HEK293 (cell line): Measurements from ENCODE around the gene SYNPO2L.

ENCODE experiments used
- KLF10 ChIP-seq: fragments of 450-650 bp; IDR thresholded peaks from 2 replicates; pipeline ENCODE4 v1.5.1; 2018; ENCODE audit warnings: missing biosample characterization, mild to moderate bottlenecking, missing genetic modification characterization
- OSR2 ChIP-seq: fragments of 450-650 bp; formaldehyde crosslinking; IDR thresholded peaks from 2 replicates; pipeline ENCODE4 v1.5.1; 2016; ENCODE audit warnings: missing biosample characterization, missing genetic modification characterization
- ZBTB21 ChIP-seq: fragments of 450-650 bp; formaldehyde crosslinking; IDR thresholded peaks from 2 replicates; pipeline ENCODE4 v1.5.1; 2017; ENCODE audit warnings: missing biosample characterization, missing genetic modification characterization
- ZNF112 ChIP-seq: fragments of 450-650 bp; formaldehyde crosslinking; IDR thresholded peaks from 2 replicates; pipeline ENCODE4 v1.5.0; 2017; ENCODE audit warnings: missing biosample characterization, missing genetic modification characterization
- ZNF114 ChIP-seq: fragments of 450-650 bp; formaldehyde crosslinking; IDR thresholded peaks from 2 replicates; pipeline ENCODE4 v1.5.0; 2017; ENCODE audit warnings: missing biosample characterization, missing genetic modification characterization
- ZNF140 ChIP-seq: fragments of 450-650 bp; formaldehyde crosslinking; IDR thresholded peaks from 2 replicates; pipeline ENCODE4 v1.5.1; 2016; ENCODE audit warnings: missing biosample characterization, missing genetic modification characterization
- ZNF223 ChIP-seq: fragments of 450-650 bp; formaldehyde crosslinking; IDR thresholded peaks from 2 replicates; pipeline ENCODE4 v1.5.1; 2016; ENCODE audit warnings: missing biosample characterization, missing genetic modification characterization
- ZNF23 ChIP-seq: fragments of 450-650 bp; formaldehyde crosslinking; IDR thresholded peaks from 2 replicates; pipeline ENCODE4 v1.5.1; 2016; ENCODE audit warnings: missing biosample characterization, missing genetic modification characterization, borderline replicate concordance
- ZNF423 ChIP-seq: fragments of 450-650 bp; formaldehyde crosslinking; IDR thresholded peaks from 2 replicates; pipeline ENCODE4 v1.5.1; 2016; ENCODE audit warnings: missing biosample characterization, missing genetic modification characterization
- ZNF529 ChIP-seq: fragments of 450-650 bp; formaldehyde crosslinking; IDR thresholded peaks from 2 replicates; pipeline ENCODE4 v1.5.1; 2017; ENCODE audit warnings: missing genetic modification characterization, missing biosample characterization; ENCODE audit not compliant: insufficient replicate concordance
- ZNF585B ChIP-seq: fragments of 450-650 bp; formaldehyde crosslinking; IDR thresholded peaks from 2 replicates; pipeline ENCODE4 v1.5.1; 2016; ENCODE audit warnings: missing biosample characterization, missing genetic modification characterization
- ZNF76 ChIP-seq: fragments of 450-650 bp; formaldehyde crosslinking; IDR thresholded peaks from 2 replicates; pipeline ENCODE4; 2016; ENCODE audit warnings: low read depth, missing biosample characterization, missing genetic modification characterization, borderline replicate concordance
- ZNF768 ChIP-seq: fragments of 450-650 bp; formaldehyde crosslinking; IDR thresholded peaks from 2 replicates; pipeline ENCODE4 v1.5.1; 2018; ENCODE audit warnings: missing biosample characterization, mild to moderate bottlenecking, missing genetic modification characterization
- ZNF791 ChIP-seq: fragments of 450-650 bp; formaldehyde crosslinking; IDR thresholded peaks from 2 replicates; pipeline ENCODE4 v1.5.1; 2016; ENCODE audit warnings: missing biosample characterization, missing genetic modification characterization
- ZSCAN30 ChIP-seq: fragments of 450-650 bp; IDR thresholded peaks from 2 replicates; pipeline ENCODE4 v1.5.1; 2018; ENCODE audit warnings: missing biosample characterization, mild to moderate bottlenecking, missing genetic modification characterization, moderate library complexity
- TF ChIP-seq, protein P1 (sequence below): fragments of 450-650 bp; formaldehyde crosslinking; IDR thresholded peaks from 2 replicates; pipeline ENCODE4 v1.5.1; 2016; ENCODE audit warnings: missing biosample characterization, missing genetic modification characterization
- TF ChIP-seq, protein P2 (sequence below): fragments of 450-650 bp; formaldehyde crosslinking; IDR thresholded peaks from 2 replicates; pipeline ENCODE4 v1.5.1; 2016; ENCODE audit warnings: missing biosample characterization, missing genetic modification characterization
- TF ChIP-seq, protein P3 (sequence below): fragments of 450-650 bp; formaldehyde crosslinking; IDR thresholded peaks from 2 replicates; pipeline ENCODE4 v1.5.1; 2016; ENCODE audit warnings: missing biosample characterization, missing genetic modification characterization
- TF ChIP-seq, protein P4 (sequence below): fragments of 450-650 bp; formaldehyde crosslinking; IDR thresholded peaks from 2 replicates; pipeline ENCODE4 v1.5.1; 2016; ENCODE audit warnings: missing biosample characterization, missing genetic modification characterization, borderline replicate concordance
- TF ChIP-seq, protein P5 (sequence below): fragments of 450-650 bp; formaldehyde crosslinking; IDR thresholded peaks from 2 replicates; pipeline ENCODE4 v1.5.1; 2016; ENCODE audit warnings: missing biosample characterization, missing genetic modification characterization
- TF ChIP-seq, protein P6 (sequence below): fragments of 450-650 bp; formaldehyde crosslinking; IDR thresholded peaks from 2 replicates; pipeline ENCODE4; 2016; ENCODE audit warnings: missing biosample characterization, missing genetic modification characterization
- TF ChIP-seq, protein P7 (sequence below): fragments of 450-650 bp; formaldehyde crosslinking; optimal IDR thresholded peaks from 2 replicates; pipeline ENCODE3; 2016; ENCODE audit warnings: missing biosample characterization, mild to moderate bottlenecking, missing genetic modification characterization

Gene SYNPO2L

DNA sequence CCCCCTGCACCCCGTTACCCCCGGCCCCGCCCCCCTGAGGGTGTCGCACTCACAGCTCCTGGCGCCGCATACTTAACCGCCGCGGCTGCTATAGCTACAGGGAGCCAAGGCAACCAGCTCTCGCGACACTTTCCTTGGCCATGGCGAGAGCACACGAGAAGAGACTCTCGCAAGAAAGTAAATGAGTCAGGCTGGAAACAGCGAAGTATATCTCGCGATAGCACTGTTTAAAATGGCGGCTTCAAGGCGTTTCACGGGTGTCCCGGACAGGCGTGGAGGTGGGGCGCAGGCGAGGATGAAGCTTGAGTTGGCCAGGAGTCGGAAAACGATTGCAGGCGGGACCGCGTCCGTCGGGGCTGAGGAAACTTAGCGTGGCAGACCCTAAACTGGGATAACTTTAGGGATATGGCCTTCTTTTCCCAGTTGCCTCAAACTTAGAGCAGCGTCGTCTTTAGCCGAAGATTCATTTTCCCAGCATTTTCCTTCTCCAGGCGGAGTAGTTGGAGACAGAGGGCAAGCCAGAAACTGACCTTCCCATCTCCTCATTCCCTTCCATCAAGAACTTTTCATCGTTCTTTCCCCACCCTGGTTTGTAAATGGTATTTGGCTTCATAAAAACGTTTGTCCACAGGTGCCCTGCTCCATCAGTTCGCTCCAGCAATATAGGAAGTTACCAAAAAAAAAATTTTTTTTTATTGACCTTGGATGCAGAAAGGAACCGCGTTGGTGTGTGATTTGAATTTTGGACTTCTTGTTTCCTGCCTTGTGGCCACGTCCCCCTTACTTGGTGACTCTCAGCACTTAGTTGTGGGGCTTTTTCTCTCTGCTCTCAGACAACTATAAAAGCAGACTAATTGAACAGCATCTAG, 29.7 kb downstream of the SYNPO2L start (continued):
- TF ChIP-seq, protein P1, sequence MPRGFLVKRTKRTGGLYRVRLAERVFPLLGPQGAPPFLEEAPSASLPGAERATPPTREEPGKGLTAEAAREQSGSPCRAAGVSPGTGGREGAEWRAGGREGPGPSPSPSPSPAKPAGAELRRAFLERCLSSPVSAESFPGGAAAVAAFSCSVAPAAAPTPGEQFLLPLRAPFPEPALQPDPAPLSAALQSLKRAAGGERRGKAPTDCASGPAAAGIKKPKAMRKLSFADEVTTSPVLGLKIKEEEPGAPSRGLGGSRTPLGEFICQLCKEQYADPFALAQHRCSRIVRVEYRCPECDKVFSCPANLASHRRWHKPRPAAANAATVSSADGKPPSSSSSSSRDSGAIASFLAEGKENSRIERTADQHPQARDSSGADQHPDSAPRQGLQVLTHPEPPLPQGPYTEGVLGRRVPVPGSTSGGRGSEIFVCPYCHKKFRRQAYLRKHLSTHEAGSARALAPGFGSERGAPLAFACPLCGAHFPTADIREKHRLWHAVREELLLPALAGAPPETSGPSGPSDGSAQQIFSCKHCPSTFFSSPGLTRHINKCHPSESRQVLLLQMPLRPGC: no peak
- TF ChIP-seq ZBTB21: peak; percentile 29; the same call in 1 of the 2 replicates
- TF ChIP-seq, protein P2, sequence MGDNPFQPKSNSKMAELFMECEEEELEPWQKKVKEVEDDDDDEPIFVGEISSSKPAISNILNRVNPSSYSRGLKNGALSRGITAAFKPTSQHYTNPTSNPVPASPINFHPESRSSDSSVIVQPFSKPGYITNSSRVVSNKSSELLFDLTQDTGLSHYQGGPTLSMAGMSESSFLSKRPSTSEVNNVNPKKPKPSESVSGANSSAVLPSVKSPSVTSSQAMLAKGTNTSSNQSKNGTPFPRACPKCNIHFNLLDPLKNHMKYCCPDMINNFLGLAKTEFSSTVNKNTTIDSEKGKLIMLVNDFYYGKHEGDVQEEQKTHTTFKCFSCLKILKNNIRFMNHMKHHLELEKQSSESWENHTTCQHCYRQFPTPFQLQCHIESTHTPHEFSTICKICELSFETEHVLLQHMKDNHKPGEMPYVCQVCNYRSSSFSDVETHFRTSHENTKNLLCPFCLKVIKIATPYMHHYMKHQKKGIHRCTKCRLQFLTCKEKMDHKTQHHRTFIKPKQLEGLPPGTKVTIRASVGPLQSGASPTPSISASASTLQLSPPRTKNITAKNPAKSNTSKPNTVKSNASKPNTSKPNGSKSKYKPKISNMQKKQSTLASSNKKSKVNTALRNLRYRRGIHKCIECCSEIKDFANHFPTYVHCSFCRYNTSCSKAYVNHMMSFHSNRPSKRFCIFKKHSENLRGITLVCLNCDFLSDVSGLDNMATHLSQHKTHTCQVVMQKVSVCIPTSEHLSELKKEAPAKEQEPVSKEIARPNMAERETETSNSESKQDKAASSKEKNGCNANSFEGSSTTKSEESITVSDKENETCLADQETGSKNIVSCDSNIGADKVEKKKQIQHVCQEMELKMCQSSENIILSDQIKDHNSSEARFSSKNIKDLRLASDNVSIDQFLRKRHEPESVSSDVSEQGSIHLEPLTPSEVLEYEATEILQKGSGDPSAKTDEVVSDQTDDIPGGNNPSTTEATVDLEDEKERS (tag by site-specific recombination): no peak
- TF ChIP-seq KLF10 (tag by site-specific recombination): peak; percentile 24; the same call in 1 of the 2 replicates
- no peak; the same call in 1 of the 2 replicates for TF ChIP-seq ZNF76 (tag by site-specific recombination)
- TF ChIP-seq OSR2: no peak
- TF ChIP-seq, protein P3, sequence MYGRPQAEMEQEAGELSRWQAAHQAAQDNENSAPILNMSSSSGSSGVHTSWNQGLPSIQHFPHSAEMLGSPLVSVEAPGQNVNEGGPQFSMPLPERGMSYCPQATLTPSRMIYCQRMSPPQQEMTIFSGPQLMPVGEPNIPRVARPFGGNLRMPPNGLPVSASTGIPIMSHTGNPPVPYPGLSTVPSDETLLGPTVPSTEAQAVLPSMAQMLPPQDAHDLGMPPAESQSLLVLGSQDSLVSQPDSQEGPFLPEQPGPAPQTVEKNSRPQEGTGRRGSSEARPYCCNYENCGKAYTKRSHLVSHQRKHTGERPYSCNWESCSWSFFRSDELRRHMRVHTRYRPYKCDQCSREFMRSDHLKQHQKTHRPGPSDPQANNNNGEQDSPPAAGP (tag by site-specific recombination): peak; percentile 53
- TF ChIP-seq, protein P4, sequence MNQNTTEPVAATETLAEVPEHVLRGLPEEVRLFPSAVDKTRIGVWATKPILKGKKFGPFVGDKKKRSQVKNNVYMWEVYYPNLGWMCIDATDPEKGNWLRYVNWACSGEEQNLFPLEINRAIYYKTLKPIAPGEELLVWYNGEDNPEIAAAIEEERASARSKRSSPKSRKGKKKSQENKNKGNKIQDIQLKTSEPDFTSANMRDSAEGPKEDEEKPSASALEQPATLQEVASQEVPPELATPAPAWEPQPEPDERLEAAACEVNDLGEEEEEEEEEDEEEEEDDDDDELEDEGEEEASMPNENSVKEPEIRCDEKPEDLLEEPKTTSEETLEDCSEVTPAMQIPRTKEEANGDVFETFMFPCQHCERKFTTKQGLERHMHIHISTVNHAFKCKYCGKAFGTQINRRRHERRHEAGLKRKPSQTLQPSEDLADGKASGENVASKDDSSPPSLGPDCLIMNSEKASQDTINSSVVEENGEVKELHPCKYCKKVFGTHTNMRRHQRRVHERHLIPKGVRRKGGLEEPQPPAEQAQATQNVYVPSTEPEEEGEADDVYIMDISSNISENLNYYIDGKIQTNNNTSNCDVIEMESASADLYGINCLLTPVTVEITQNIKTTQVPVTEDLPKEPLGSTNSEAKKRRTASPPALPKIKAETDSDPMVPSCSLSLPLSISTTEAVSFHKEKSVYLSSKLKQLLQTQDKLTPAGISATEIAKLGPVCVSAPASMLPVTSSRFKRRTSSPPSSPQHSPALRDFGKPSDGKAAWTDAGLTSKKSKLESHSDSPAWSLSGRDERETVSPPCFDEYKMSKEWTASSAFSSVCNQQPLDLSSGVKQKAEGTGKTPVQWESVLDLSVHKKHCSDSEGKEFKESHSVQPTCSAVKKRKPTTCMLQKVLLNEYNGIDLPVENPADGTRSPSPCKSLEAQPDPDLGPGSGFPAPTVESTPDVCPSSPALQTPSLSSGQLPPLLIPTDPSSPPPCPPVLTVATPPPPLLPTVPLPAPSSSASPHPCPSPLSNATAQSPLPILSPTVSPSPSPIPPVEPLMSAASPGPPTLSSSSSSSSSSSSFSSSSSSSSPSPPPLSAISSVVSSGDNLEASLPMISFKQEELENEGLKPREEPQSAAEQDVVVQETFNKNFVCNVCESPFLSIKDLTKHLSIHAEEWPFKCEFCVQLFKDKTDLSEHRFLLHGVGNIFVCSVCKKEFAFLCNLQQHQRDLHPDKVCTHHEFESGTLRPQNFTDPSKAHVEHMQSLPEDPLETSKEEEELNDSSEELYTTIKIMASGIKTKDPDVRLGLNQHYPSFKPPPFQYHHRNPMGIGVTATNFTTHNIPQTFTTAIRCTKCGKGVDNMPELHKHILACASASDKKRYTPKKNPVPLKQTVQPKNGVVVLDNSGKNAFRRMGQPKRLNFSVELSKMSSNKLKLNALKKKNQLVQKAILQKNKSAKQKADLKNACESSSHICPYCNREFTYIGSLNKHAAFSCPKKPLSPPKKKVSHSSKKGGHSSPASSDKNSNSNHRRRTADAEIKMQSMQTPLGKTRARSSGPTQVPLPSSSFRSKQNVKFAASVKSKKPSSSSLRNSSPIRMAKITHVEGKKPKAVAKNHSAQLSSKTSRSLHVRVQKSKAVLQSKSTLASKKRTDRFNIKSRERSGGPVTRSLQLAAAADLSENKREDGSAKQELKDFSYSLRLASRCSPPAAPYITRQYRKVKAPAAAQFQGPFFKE: no peak
- TF ChIP-seq ZNF114 (tag by site-specific recombination): no peak
- TF ChIP-seq, protein P5, sequence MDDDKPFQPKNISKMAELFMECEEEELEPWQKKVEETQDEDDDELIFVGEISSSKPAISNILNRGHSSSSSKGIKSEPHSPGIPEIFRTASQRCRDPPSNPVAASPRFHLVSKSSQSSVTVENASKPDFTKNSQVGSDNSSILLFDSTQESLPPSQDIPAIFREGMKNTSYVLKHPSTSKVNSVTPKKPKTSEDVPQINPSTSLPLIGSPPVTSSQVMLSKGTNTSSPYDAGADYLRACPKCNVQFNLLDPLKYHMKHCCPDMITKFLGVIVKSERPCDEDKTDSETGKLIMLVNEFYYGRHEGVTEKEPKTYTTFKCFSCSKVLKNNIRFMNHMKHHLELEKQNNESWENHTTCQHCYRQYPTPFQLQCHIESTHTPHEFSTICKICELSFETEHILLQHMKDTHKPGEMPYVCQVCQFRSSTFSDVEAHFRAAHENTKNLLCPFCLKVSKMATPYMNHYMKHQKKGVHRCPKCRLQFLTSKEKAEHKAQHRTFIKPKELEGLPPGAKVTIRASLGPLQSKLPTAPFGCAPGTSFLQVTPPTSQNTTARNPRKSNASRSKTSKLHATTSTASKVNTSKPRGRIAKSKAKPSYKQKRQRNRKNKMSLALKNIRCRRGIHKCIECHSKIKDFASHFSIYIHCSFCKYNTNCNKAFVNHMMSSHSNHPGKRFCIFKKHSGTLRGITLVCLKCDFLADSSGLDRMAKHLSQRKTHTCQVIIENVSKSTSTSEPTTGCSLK (tag by site-specific recombination): no peak
- no peak for TF ChIP-seq ZNF768
- no peak for TF ChIP-seq ZNF791 (tag by site-specific recombination)
- TF ChIP-seq ZNF112 (tag by site-specific recombination): no peak
- TF ChIP-seq ZNF423 (tag by site-specific recombination): no peak
- TF ChIP-seq, protein P6, sequence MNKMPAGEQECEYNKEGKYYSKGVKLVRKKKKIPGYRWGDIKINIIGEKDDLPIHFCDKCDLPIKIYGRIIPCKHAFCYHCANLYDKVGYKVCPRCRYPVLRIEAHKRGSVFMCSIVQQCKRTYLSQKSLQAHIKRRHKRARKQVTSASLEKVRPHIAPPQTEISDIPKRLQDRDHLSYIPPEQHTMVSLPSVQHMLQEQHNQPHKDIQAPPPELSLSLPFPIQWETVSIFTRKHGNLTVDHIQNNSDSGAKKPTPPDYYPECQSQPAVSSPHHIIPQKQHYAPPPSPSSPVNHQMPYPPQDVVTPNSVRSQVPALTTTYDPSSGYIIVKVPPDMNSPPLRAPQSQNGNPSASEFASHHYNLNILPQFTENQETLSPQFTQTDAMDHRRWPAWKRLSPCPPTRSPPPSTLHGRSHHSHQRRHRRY (tag by site-specific recombination): no peak
- TF ChIP-seq ZNF23: no peak
- no peak for TF ChIP-seq ZSCAN30 (tag by site-specific recombination)
- TF ChIP-seq ZNF223 (tag by site-specific recombination): no peak
- no peak for TF ChIP-seq ZNF585B (tag by site-specific recombination)
- TF ChIP-seq ZNF529 (tag by site-specific recombination): no peak
- TF ChIP-seq, protein P7, sequence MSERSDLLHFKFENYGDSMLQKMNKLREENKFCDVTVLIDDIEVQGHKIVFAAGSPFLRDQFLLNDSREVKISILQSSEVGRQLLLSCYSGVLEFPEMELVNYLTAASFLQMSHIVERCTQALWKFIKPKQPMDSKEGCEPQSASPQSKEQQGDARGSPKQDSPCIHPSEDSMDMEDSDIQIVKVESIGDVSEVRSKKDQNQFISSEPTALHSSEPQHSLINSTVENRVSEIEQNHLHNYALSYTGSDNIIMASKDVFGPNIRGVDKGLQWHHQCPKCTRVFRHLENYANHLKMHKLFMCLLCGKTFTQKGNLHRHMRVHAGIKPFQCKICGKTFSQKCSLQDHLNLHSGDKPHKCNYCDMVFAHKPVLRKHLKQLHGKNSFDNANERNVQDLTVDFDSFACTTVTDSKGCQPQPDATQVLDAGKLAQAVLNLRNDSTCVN (tag by site-specific recombination): no peak
- TF ChIP-seq ZNF140 (tag by site-specific recombination): no peak
